IMR-90 (cell line): Measurements from ENCODE around the gene DCLRE1A. TPM values are rescaled to one million over a fixed set of nuclear protein-coding genes. Genes with fewer than 3 reads are reported as not detected.

Source experiments
- ATAC-seq: fragments of 200-7000 bp; cut with Tn5 transposase; 2 replicates; pipeline ENCODE4 v1.9.1; 2020; ENCODE audit warnings: low read depth, mild to moderate bottlenecking, moderate library complexity
- BruUV-seq: library from RNA; stranded (reverse); fragments of 400-500 nt; replicated peaks from 2 replicates; lab custom pipeline; 2021; lab: Mats Ljungman, UMichigan
- CTCF ChIA-PET: fragments of 300-600 bp; formaldehyde crosslinking; extraction: SDS; loops from one replicate; lab custom pipeline; 2021; ENCODE audit warnings: antibody characterized with exemption; lab: Yijun Ruan, JAX
- POLR2A ChIA-PET: fragments of 300-600 bp; sonication (Branson Sonifier 250); formaldehyde crosslinking; loops from one replicate; lab custom pipeline; 2022; ENCODE audit warnings: antibody characterized with exemption; ENCODE audit not compliant: unreplicated experiment; lab: Charles Lee
- DNase-seq: peaks from one replicate; pipeline ENCODE4 v3.0.0; 2013
- H2AFZ ChIP-seq: replicated peaks from 2 replicates; pipeline ENCODE3; 2013; ENCODE audit warnings: low read length, mild to moderate bottlenecking; ENCODE audit not compliant: poor library complexity
- H2AK5ac ChIP-seq: 2 replicates; pipeline ENCODE4 v1.6.1; 2013; ENCODE audit warnings: low read depth, low read length, inconsistent platforms
- H2AK9ac ChIP-seq: replicated peaks from 2 replicates; pipeline ENCODE3; 2013; ENCODE audit warnings: mild to moderate bottlenecking, low read depth, low read length, moderate library complexity; ENCODE audit not compliant: poor library complexity
- H2BK120ac ChIP-seq: 2 replicates; pipeline ENCODE4 v1.6.1; 2013; ENCODE audit warnings: low read depth, low read length, inconsistent platforms
- H2BK15ac ChIP-seq: 3 replicates; pipeline ENCODE4 v1.6.1; 2013; ENCODE audit warnings: low read depth, low read length, inconsistent platforms
- H2BK20ac ChIP-seq: 2 replicates; pipeline ENCODE4 v1.6.1; 2013; ENCODE audit warnings: low read depth, mild to moderate bottlenecking, inconsistent platforms, low read length, moderate library complexity
- H2BK5ac ChIP-seq: 2 replicates; pipeline ENCODE4 v1.6.1; 2013; ENCODE audit warnings: mild to moderate bottlenecking, low read depth, low read length, inconsistent platforms; ENCODE audit not compliant: poor library complexity, severe bottlenecking
- H3K14ac ChIP-seq: replicated peaks from 2 replicates; pipeline ENCODE4 v1.6.1; 2013; ENCODE audit warnings: low read depth, low read length, inconsistent platforms
- H3K18ac ChIP-seq: 2 replicates; pipeline ENCODE4 v1.6.1; 2013; ENCODE audit warnings: low read depth, low read length, control low read depth
- H3K23ac ChIP-seq: 2 replicates; pipeline ENCODE4 v1.6.1; 2013; ENCODE audit warnings: low read depth, low read length, inconsistent platforms
- H3K27ac ChIP-seq: 2 replicates; pipeline ENCODE4 v1.5.1; 2013; ENCODE audit warnings: mild to moderate bottlenecking, control low read depth, low read length; ENCODE audit not compliant: insufficient read depth
- H3K27me3 ChIP-seq: 2 replicates; pipeline ENCODE4 v1.6.1; 2013; ENCODE audit warnings: low read length; ENCODE audit not compliant: control insufficient read depth, insufficient read depth
- H3K36me3 ChIP-seq: 2 replicates; pipeline ENCODE4 v1.6.1; 2013; ENCODE audit warnings: low read length, mixed read lengths; ENCODE audit not compliant: control insufficient read depth, insufficient read depth
- H3K4ac ChIP-seq: 2 replicates; pipeline ENCODE4 v1.6.1; 2013; ENCODE audit warnings: low read depth, low read length, inconsistent platforms
- H3K4me1 ChIP-seq: 2 replicates; pipeline ENCODE4 v1.6.1; 2013; ENCODE audit warnings: low read length, mixed read lengths; ENCODE audit not compliant: control insufficient read depth, insufficient read depth
- H3K4me2 ChIP-seq: 2 replicates; pipeline ENCODE4 v1.6.1; 2013; ENCODE audit warnings: low read depth, mild to moderate bottlenecking, control low read depth, low read length, moderate library complexity
- H3K4me3 ChIP-seq: 2 replicates; pipeline ENCODE4 v1.5.1; 2013; ENCODE audit warnings: low read depth, mild to moderate bottlenecking, control low read depth, low read length, moderate library complexity; ENCODE audit not compliant: insufficient read depth
- H3K56ac ChIP-seq: 2 replicates; pipeline ENCODE4 v1.6.1; 2013; ENCODE audit warnings: low read length, inconsistent platforms; ENCODE audit not compliant: insufficient read depth; ENCODE audit errors: extremely low read depth
- H3K79me1 ChIP-seq, 2 experiments: 2 replicates each; pipeline ENCODE4 v1.6.1; 2013; ENCODE audit warnings: low read length in 2 of 2, inconsistent platforms in 1 of 2, low read depth in 1 of 2
- H3K9ac ChIP-seq: 2 replicates; pipeline ENCODE4 v1.6.1; 2013; ENCODE audit warnings: low read depth, low read length, control low read depth
- H3K9me1 ChIP-seq: 2 replicates; pipeline ENCODE4 v1.6.1; 2013; ENCODE audit warnings: low read length, inconsistent platforms; ENCODE audit not compliant: insufficient read depth
- H3K9me3 ChIP-seq: 2 replicates; pipeline ENCODE4 v1.6.1; 2013; ENCODE audit warnings: low read length; ENCODE audit not compliant: control insufficient read depth, insufficient read depth
- H4K20me1 ChIP-seq: 2 replicates; pipeline ENCODE4 v1.6.1; 2013; ENCODE audit warnings: low read length, inconsistent platforms; ENCODE audit not compliant: insufficient read depth
- H4K5ac ChIP-seq: 2 replicates; pipeline ENCODE4 v1.6.1; 2013; ENCODE audit warnings: mild to moderate bottlenecking, low read depth, low read length, control low read depth
- H4K8ac ChIP-seq, 2 experiments: 2 replicates each; pipeline ENCODE4 v1.6.1; 2013; ENCODE audit warnings: low read depth in 2 of 2, low read length in 2 of 2, control low read depth in 1 of 2, inconsistent platforms in 1 of 2
- H4K91ac ChIP-seq: 2 replicates; pipeline ENCODE4 v1.6.1; 2013; ENCODE audit warnings: low read depth, low read length, inconsistent platforms; ENCODE audit not compliant: insufficient read depth
- FOS ChIP-seq: fragments of 150-350 bp; IDR thresholded peaks from 2 replicates; pipeline ENCODE4 v1.6.1; 2016; ENCODE audit warnings: low read depth, low read length
- MAFK ChIP-seq: IDR thresholded peaks from 2 replicates; pipeline ENCODE4 v1.6.1; 2012; ENCODE audit warnings: low read depth, low read length, improper control_type of control experiment
- NFE2L2 ChIP-seq: fragments of 150-350 bp; IDR thresholded peaks from 2 replicates; pipeline ENCODE4 v1.6.1; 2016; ENCODE audit warnings: low read depth, mild to moderate bottlenecking, low read length
- WGBS, 2 experiments: methylation state at CpG; one replicate each; pipeline versions ENCODE4 v1.1.5 to v1.1.7; 2013; ENCODE audit warnings: missing lambda C conversion rate in 2 of 2; ENCODE audit not compliant: insufficient read length in 1 of 2; ENCODE audit errors: extremely low coverage in 2 of 2; 5-methylcytosine and 5-hydroxymethylcytosine counted together
- dilution Hi-C: fragments of 300-500 bp; cut with HindIII; formaldehyde crosslinking; loops from one replicate; pipeline ENCODE4 v1.14.3; 2018; ENCODE audit warnings: low sequenced_read_pairs; ENCODE audit not compliant: unreplicated experiment
- in situ Hi-C: fragments of 300-500 bp; cut with MboI; formaldehyde crosslinking; loops from 3 replicates; pipeline ENCODE4 v1.14.3; 2019; ENCODE audit warnings: low sequenced_read_pairs, inconsistent platforms, mixed read lengths
- intact Hi-C: fragments of 100-400 bp; cut with micrococcal nuclease; formaldehyde crosslinking; loops from 2 replicates; pipeline ENCODE4 v1.10.0; 2022
- polyA plus RNA-seq, 3 experiments: library from polyadenylated mRNA; depleted of rRNA; stranded (reverse); fragments of >200 nt; gene quantifications; 2 replicates each; pipeline ENCODE4 v1.2.3, GENCODE V29; 2012; ENCODE audit warnings: low replicate concordance in 1 of 3
- total RNA-seq: library from RNA; depleted of rRNA; stranded (reverse); fragments of >200 nt; gene quantifications from 2 replicates; pipeline ENCODE4 v1.2.3, GENCODE V29; 2012
- TF ChIP-seq, protein P1 (sequence below): fragments of 150-350 bp; IDR thresholded peaks from 2 replicates; pipeline ENCODE4 v1.6.1; 2017; ENCODE audit warnings: mild to moderate bottlenecking, antibody characterized with exemption, low read length, low read depth

The DCLRE1A gene
- total and polyA plus RNA-seq, 2 of the 4 experiments (the other 2 are of a cell fraction) = 3.1 to 6.3 TPM

DNA sequence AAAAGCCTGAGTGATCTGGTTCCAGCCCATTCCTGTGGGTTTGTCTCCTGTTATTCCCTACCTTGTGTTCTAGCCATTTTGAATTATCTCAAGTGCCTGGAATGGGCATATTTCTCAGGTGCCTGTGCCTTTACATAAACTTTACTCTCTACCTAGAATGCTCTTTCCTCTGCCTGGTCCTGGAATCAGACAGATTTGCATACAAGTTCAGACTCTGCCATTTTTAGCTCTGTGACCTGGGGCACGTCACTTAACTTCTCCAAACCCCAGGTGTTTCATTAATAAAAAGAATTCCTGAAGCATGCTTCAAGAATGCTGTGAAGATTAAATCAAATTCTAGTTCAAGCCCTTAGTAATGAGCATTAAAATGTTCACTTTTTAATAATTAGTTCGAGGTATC lies 7.8 kb downstream of the DCLRE1A start:
- H3K9me3 ChIP-seq = no peaks in the 10 kb centered on the region
- H3K27ac ChIP-seq = no peak overlapping the region
- WGBS, 2 experiments = no CpG with 5 or more reads among the region's 2 CpGs
- intact Hi-C loops = no loop called here
- no peak overlapping the region for H2BK20ac ChIP-seq
- DNase-seq = no peak
- H3K36me3 ChIP-seq = no peaks in the 10 kb centered on the region; the same call in 1 of the 2 replicates
- no peak for ATAC-seq
- no peak overlapping the region for H3K4me2 ChIP-seq
- H3K9me1 ChIP-seq = no peaks in the 10 kb centered on the region
- H3K14ac ChIP-seq = no peak overlapping the region
- BruUV-seq = no TSS peak
- H2AK9ac ChIP-seq = no peak overlapping the region
- no peaks in the 10 kb centered on the region for H4K20me1 ChIP-seq
- no peak overlapping the region for H3K4ac ChIP-seq
- H2AFZ ChIP-seq = no peak overlapping the region
- ChIA-PET POLR2A (no interaction called here), CTCF (no interaction called here)
- H3K23ac ChIP-seq = no peak overlapping the region
- H3K4me1 ChIP-seq = no peaks in the 10 kb centered on the region
- TF ChIP-seq, protein P1, sequence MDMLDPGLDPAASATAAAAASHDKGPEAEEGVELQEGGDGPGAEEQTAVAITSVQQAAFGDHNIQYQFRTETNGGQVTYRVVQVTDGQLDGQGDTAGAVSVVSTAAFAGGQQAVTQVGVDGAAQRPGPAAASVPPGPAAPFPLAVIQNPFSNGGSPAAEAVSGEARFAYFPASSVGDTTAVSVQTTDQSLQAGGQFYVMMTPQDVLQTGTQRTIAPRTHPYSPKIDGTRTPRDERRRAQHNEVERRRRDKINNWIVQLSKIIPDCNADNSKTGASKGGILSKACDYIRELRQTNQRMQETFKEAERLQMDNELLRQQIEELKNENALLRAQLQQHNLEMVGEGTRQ = no peak
- TF ChIP-seq NFE2L2 = no peak
- no peak for TF ChIP-seq FOS
- no peak for TF ChIP-seq MAFK
- no peaks in the 10 kb centered on the region for H3K79me1 ChIP-seq
- no peaks in the 10 kb centered on the region for H3K27me3 ChIP-seq
- no peak overlapping the region for H3K9ac ChIP-seq
- H2AK5ac ChIP-seq = no peak overlapping the region
- H3K56ac ChIP-seq = no peak overlapping the region
- H4K5ac ChIP-seq = no peak overlapping the region
- no peak overlapping the region for H2BK15ac ChIP-seq
- no peak overlapping the region for H2BK5ac ChIP-seq
- no peak overlapping the region for H3K18ac ChIP-seq
- H2BK120ac ChIP-seq = no peak overlapping the region
- no peak overlapping the region for H4K8ac ChIP-seq
- dilution Hi-C loops = no loop called here
- no peak overlapping the region for H4K91ac ChIP-seq
- in situ Hi-C loops = no loop called here
- H3K4me3 ChIP-seq = no peak overlapping the region
